ENCODE data around the gene FUT6. TPM values are rescaled to one million over a fixed set of nuclear protein-coding genes. Genes with fewer than 3 reads are reported as not detected.

Gene FUT6
- total and polyA plus RNA-seq, 2 experiments from 2014 or later: not detected

DNA sequence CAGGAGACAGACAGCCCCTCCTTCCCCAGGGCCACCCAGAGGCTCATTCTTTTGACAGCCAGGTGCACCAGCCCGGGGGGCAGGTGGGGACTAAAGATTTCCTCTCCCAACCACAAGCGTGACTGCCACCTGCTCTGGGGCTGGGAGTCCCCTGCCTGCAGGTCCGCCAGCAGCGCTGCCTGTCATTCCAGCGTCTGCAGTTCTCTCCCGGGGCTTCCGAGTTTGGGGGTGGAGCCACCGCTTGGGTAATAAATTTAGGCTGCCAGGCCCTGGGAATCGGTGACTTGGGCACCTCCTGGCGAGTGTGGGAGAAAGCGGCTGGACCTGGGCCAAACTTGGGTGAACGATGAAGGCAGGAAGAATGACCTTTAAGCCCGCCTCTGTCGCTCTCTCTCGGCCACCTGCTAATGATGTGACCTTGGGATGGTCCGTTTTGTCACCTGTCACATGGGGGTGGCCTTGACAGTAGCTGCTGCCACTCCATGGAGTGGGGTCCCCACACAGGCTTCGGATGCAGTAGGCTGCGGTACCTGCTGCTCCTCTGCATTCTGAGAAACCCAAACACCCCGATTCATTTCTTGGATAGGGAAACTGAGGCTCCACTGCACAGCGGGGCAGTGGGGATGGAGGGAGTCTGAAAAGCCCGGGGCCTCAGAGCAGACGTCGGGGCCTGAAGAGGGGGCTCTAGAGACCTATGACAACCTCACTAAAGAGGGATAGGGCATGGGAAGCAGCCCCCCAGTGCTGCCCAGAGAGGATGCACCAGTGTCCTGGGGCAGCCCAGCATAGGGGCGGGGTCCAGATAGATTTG, 12.8 kb downstream of the FUT6 start:
- Histone ChIP-seq H2AFZ (no peak overlapping the region), H3K27me3 (replicated peaks; ENCODE audit: insufficient read depth) (no peaks in the 10 kb centered on the region; the same call in 1 of the 2 replicates), H3K9me3 (ENCODE audit: low read depth) (no peaks in the 10 kb centered on the region), H4K20me1 (ENCODE audit: insufficient read depth) (no peaks in the 10 kb centered on the region), H3K27ac (no peak overlapping the region), H3F3A (ENCODE audit: insufficient read depth) (no peaks in the 10 kb centered on the region), H3K79me2 (ENCODE audit: insufficient read depth) (no peaks in the 10 kb centered on the region), H3K36me3 (ENCODE audit: low read depth) (no peaks in the 10 kb centered on the region), H3K9ac (no peak overlapping the region), H3K4me3 (no peak overlapping the region), H3K4me2 (ENCODE audit: unreplicated experiment) (no peak overlapping the region), H3K9me2 (ENCODE audit: insufficient read depth) (no peaks in the 10 kb centered on the region), H3K4me1 (ENCODE audit: insufficient read depth) (no peaks in the 10 kb centered on the region)
- peak; percentile 67 for DNase-seq
- 20 to 21% methylated on average over 24 of the region's 24 CpGs for WGBS, 2 experiments (ENCODE audit: low coverage in 1 of 2, low lambda C conversion rate in 2 of 2, missing lambda C conversion rate in 2 of 2)
- in situ Hi-C loops (cut with MboI): no loop called here
- TF ChIP-seq EZH2phosphoT487 (IDR thresholded peaks at IDR 0.05; ENCODE audit: insufficient read depth, low read depth): no peak
- no peak for TF ChIP-seq EZH2 (IDR thresholded peaks at IDR 0.05; ENCODE audit: insufficient read depth, poor library complexity, severe bottlenecking)

DNA sequence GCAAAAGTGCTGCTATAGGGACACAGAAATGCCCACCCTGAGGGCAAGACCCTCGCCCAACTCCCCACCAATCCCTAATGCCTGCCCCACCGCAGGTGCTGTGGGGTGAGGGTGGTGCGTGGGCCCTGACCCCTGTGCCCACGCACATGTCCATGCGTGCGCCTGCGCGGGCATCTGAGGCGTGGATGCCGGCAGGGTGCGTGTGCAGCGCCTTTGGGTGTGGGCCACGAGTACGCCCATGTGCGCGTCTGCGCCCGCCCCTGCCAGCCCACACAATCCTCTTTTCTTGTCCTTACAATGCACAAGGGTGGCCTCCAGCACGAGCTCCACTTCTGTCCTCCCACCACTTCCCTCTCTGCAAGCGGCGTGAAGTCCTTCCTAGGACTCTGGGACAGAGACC, 14.3 kb downstream of the FUT6 start:
- Histone ChIP-seq H3K27ac (no peak overlapping the region), H3K4me2 (ENCODE audit: unreplicated experiment) (no peak overlapping the region), H3K9me2 (ENCODE audit: insufficient read depth) (no peaks in the 10 kb centered on the region), H3K9me3 (ENCODE audit: low read depth) (no peaks in the 10 kb centered on the region), H3K27me3 (replicated peaks; ENCODE audit: insufficient read depth) (no peaks in the 10 kb centered on the region; the same call in 1 of the 2 replicates), H3K4me1 (ENCODE audit: insufficient read depth) (no peaks in the 10 kb centered on the region), H4K20me1 (ENCODE audit: insufficient read depth) (no peaks in the 10 kb centered on the region), H3K9ac (no peak overlapping the region), H3K79me2 (ENCODE audit: insufficient read depth) (no peaks in the 10 kb centered on the region), H3K36me3 (ENCODE audit: low read depth) (no peaks in the 10 kb centered on the region), H3F3A (ENCODE audit: insufficient read depth) (no peaks in the 10 kb centered on the region), H2AFZ (no peak overlapping the region), H3K4me3 (no peak overlapping the region)
- DNase-seq: no peak
- no peak for TF ChIP-seq EZH2 (IDR thresholded peaks at IDR 0.05; ENCODE audit: insufficient read depth, poor library complexity, severe bottlenecking)
- no peak for TF ChIP-seq EZH2phosphoT487 (IDR thresholded peaks at IDR 0.05; ENCODE audit: insufficient read depth, low read depth)
- in situ Hi-C loops (cut with MboI): no loop called here
- 77 to 87% methylated on average over 21 of the region's 21 CpGs for WGBS, 2 experiments (ENCODE audit: low coverage in 1 of 2, low lambda C conversion rate in 2 of 2, missing lambda C conversion rate in 2 of 2)

GRCh38 chr19:5824751-5825150, 14.8 kb downstream of the FUT6 start:
- in situ Hi-C loops (cut with MboI): no loop called here
- no peak overlapping the region for H2AFZ ChIP-seq
- no peak for TF ChIP-seq EZH2phosphoT487 (IDR thresholded peaks at IDR 0.05; ENCODE audit: insufficient read depth, low read depth)
- TF ChIP-seq EZH2 (IDR thresholded peaks at IDR 0.05; ENCODE audit: insufficient read depth, poor library complexity, severe bottlenecking): no peak
- H3K79me2 ChIP-seq (ENCODE audit: insufficient read depth): no peaks in the 10 kb centered on the region
- no peak for DNase-seq
- H3K9me3 ChIP-seq (ENCODE audit: low read depth): no peaks in the 10 kb centered on the region
- H4K20me1 ChIP-seq (ENCODE audit: insufficient read depth): no peaks in the 10 kb centered on the region
- H3K9ac ChIP-seq: no peak overlapping the region
- H3K4me2 ChIP-seq (ENCODE audit: unreplicated experiment): no peak overlapping the region
- H3K9me2 ChIP-seq (ENCODE audit: insufficient read depth): no peaks in the 10 kb centered on the region
- H3K27me3 ChIP-seq (replicated peaks; ENCODE audit: insufficient read depth): no peaks in the 10 kb centered on the region; the same call in 1 of the 2 replicates
- H3K4me1 ChIP-seq (ENCODE audit: insufficient read depth): no peaks in the 10 kb centered on the region
- no peaks in the 10 kb centered on the region for H3K36me3 ChIP-seq (ENCODE audit: low read depth)
- H3K4me3 ChIP-seq: no peak overlapping the region
- no peak overlapping the region for H3K27ac ChIP-seq
- 67 to 78% methylated on average over 9 to 10 of the region's 10 CpGs for WGBS, 2 experiments (ENCODE audit: low coverage in 1 of 2, low lambda C conversion rate in 2 of 2, missing lambda C conversion rate in 2 of 2)
- H3F3A ChIP-seq (ENCODE audit: insufficient read depth): no peaks in the 10 kb centered on the region

GRCh38 chr19:5823579-5824281, 15.8 kb downstream of the FUT6 start:
- no peaks in the 10 kb centered on the region for H3K9me3 ChIP-seq (ENCODE audit: low read depth)
- H3K36me3 ChIP-seq (ENCODE audit: low read depth): no peaks in the 10 kb centered on the region
- H3F3A ChIP-seq (ENCODE audit: insufficient read depth): no peaks in the 10 kb centered on the region
- H3K4me3 ChIP-seq: no peak overlapping the region
- H3K4me1 ChIP-seq (ENCODE audit: insufficient read depth): no peaks in the 10 kb centered on the region
- H3K4me2 ChIP-seq (ENCODE audit: unreplicated experiment): no peak overlapping the region
- H3K27me3 ChIP-seq (replicated peaks; ENCODE audit: insufficient read depth): no peaks in the 10 kb centered on the region; the same call in 1 of the 2 replicates
- no peaks in the 10 kb centered on the region for H3K9me2 ChIP-seq (ENCODE audit: insufficient read depth)
- WGBS, 2 experiments (ENCODE audit: low coverage in 1 of 2, low lambda C conversion rate in 2 of 2, missing lambda C conversion rate in 2 of 2): 76 to 78% methylated on average over 25 to 30 of the region's 30 CpGs
- no peak overlapping the region for H2AFZ ChIP-seq
- H4K20me1 ChIP-seq (ENCODE audit: insufficient read depth): no peaks in the 10 kb centered on the region
- H3K79me2 ChIP-seq (ENCODE audit: insufficient read depth): no peaks in the 10 kb centered on the region
- H3K27ac ChIP-seq: no peak overlapping the region
- in situ Hi-C loops (cut with MboI): no loop called here
- no peak for DNase-seq
- TF ChIP-seq EZH2phosphoT487 (IDR thresholded peaks at IDR 0.05; ENCODE audit: insufficient read depth, low read depth) (no peak), EZH2 (IDR thresholded peaks at IDR 0.05; ENCODE audit: insufficient read depth, poor library complexity, severe bottlenecking) (no peak)
- H3K9ac ChIP-seq: no peak overlapping the region

Measured in GM23248 (cell line).